Mucosa of descending colon (tissue), 3 donors: ENCODE data around the gene PDCD1. TPM values are rescaled to one million over a fixed set of nuclear protein-coding genes. Genes with fewer than 3 reads are reported as not detected.
"Not testable (repeated sequence)": the region's sequence is repeated elsewhere in the genome, so short reads cannot be mapped to it uniquely, and the experiment has no call there.

Experiments used
- ATAC-seq: fragments of 200-7000 bp; cut with Tn5 transposase; one replicate; pipeline ENCODE4 v1.9.1; 2020; ENCODE audit warnings: mild to moderate bottlenecking, moderate library complexity
- DNase-seq, 3 donors: peaks; one replicate each; pipeline ENCODE4 v3.0.0-alpha.2; 2020
- H3K36me3 ChIP-seq: fragments of 200-600 bp; one replicate; pipeline ENCODE4 v1.8.0; 2021; ENCODE audit warnings: low read depth, mild to moderate bottlenecking
- H3K4me1 ChIP-seq: fragments of 200-600 bp; one replicate; pipeline ENCODE4 v1.8.0; 2021; ENCODE audit warnings: low read depth, mild to moderate bottlenecking
- H3K4me3 ChIP-seq: fragments of 200-600 bp; one replicate; pipeline ENCODE4 v1.8.0; 2021; ENCODE audit warnings: mild to moderate bottlenecking
- H3K9me3 ChIP-seq: fragments of 200-600 bp; one replicate; pipeline ENCODE4 v1.8.0; 2021; ENCODE audit warnings: mild to moderate bottlenecking
- intact Hi-C, 2 donors: fragments of 100-400 bp; cut with DNase I in 1 of 2; cut with micrococcal nuclease in 1 of 2; formaldehyde crosslinking; loops; one replicate each; pipeline versions ENCODE4 v1.11.0 to v1.11.1; 2022; cut with DNase I, micrococcal nuclease
- total RNA-seq, 3 donors: library from RNA; stranded (reverse); fragmentation: NEBNext Ultra II Directional in 2 of 3; extraction: Animal tissue kit (Norgen Biotek cat#: 25700) in 2 of 3; gene quantifications; one replicate each; pipeline versions ENCODE4 v1.2.1 to v1.2.4, GENCODE V29; 2021 to 2023
- TF ChIP-seq, protein P1 (sequence below): fragments of 200-600 bp; IDR thresholded peaks from one replicate; pipeline ENCODE4 v1.8.0; 2022; ENCODE audit warnings: antibody characterized with exemption, mild to moderate bottlenecking
- donor health status: DM: no; HTN: no; CAD: no; lungs with moderate emphysema.
- donor health status: DM: no; HTN: no; CAD: no.
- donor health status: DM: no; HTN: yes; CAD: no.

PDCD1 gene
- total RNA-seq, 3 donors from 2014 or later: 0.13 to 0.70 TPM; not detected in 1

DNA sequence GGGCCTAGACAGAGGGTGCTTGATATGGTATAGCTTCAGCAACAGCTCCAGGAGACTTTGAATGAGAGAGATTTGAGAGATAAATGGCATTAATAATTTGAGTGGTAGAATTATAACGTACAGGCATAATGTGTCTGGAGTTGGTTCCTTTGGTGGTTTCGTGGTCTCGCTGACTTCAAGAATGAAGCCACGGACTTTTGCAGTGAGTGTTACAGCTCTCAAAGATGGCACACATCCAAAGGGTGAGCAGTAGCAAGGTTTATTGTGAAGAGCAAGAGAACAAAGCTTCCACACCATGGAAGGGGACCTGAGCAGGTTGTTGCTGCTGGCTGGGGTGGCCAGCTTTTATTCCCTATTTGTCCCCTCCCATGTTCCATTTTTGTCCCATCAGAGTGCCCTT lies 23.1 kb downstream of the PDCD1 start:
- no peak for DNase-seq
- Histone ChIP-seq H3K36me3 (no peaks in the 10 kb centered on the region), H3K4me3 (no peak overlapping the region), H3K4me1 (no peaks in the 10 kb centered on the region), H3K9me3 (no peaks in the 10 kb centered on the region)
- TF ChIP-seq, protein P1, sequence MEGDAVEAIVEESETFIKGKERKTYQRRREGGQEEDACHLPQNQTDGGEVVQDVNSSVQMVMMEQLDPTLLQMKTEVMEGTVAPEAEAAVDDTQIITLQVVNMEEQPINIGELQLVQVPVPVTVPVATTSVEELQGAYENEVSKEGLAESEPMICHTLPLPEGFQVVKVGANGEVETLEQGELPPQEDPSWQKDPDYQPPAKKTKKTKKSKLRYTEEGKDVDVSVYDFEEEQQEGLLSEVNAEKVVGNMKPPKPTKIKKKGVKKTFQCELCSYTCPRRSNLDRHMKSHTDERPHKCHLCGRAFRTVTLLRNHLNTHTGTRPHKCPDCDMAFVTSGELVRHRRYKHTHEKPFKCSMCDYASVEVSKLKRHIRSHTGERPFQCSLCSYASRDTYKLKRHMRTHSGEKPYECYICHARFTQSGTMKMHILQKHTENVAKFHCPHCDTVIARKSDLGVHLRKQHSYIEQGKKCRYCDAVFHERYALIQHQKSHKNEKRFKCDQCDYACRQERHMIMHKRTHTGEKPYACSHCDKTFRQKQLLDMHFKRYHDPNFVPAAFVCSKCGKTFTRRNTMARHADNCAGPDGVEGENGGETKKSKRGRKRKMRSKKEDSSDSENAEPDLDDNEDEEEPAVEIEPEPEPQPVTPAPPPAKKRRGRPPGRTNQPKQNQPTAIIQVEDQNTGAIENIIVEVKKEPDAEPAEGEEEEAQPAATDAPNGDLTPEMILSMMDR: no peak
- intact Hi-C loops: no loop called here
- ATAC-seq: no peak

DNA sequence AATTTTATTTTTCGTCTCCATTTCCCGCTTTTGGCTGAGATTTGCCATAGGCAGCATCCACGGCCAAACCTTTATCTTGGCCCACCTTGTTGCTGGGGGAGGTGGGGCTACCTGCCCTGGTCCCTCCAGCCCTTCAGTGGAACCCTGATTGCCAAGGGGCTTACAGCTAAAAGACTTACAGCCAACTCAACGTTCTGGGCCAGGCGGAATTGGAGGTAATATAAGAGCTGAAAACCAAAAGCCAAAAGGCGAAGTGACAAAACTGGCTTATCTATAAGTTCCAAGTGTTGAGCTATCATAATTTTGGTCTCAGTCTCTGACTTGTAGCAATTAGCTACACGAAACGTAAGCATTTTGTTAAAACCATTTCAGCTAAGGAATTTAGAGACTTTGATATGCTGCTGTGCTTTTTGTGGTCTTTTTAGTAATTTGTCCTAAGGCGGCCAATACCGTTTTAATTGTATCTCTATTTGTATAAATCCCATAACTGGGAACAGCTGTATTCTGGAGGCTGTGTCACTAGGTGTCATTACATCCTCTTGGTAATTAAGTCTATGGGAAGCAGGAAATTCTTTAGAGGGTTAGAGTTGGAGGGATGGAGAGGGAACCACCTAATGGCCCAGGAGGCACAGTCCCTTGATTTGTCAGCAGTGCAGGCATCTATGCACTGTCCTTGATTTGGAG lies 24.0 kb downstream of the PDCD1 start:
- no peaks in the 10 kb centered on the region for H3K36me3 ChIP-seq
- intact Hi-C loops: no loop called here
- no peak for ATAC-seq
- H3K9me3 ChIP-seq: no peaks in the 10 kb centered on the region
- no peak for DNase-seq
- H3K4me1 ChIP-seq: no peaks in the 10 kb centered on the region
- H3K4me3 ChIP-seq: no peak overlapping the region
- TF ChIP-seq, protein P1: no peak

DNA sequence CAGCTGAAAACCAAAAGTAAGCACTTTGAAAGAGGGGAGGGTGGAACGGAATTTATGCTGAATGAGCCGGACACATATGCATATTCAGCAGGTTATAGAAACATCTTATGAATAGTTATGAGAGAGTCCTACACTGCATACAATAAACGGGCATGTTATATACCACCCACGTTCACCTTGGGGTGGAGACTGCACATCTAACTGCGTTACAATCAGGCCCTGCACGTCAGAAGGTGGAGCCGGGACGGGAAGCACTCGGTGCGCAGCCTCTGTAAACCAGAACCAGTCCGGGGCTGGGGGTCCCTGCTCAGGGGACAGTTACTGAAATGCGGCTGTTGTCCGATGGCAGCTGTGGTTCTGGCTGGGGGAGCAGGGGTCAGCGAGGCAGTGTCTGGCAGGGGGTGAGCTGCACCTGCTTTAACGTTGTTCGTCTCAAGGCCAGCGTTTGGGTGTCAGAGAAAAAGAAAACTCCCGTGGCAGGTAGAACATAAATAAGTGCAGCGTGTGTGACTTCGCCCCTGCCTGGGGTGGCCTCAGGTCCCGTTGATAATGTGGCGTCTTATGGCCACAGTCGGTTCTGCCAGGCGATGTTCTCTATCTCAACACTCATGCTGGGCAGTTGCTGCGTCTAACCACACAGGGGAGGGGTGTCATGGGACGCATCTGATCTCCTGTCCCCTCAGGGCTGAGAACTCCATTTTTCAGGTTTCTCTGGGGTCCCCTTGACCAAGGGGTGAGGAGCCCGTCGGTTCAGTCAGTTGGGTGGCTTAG lies 24.8 kb downstream of the PDCD1 start:
- H3K4me3 ChIP-seq, H3K9me3 ChIP-seq, H3K36me3 ChIP-seq, DNase-seq, intact Hi-C loops, H3K4me1 ChIP-seq, ATAC-seq: not testable (repeated sequence)

DNA sequence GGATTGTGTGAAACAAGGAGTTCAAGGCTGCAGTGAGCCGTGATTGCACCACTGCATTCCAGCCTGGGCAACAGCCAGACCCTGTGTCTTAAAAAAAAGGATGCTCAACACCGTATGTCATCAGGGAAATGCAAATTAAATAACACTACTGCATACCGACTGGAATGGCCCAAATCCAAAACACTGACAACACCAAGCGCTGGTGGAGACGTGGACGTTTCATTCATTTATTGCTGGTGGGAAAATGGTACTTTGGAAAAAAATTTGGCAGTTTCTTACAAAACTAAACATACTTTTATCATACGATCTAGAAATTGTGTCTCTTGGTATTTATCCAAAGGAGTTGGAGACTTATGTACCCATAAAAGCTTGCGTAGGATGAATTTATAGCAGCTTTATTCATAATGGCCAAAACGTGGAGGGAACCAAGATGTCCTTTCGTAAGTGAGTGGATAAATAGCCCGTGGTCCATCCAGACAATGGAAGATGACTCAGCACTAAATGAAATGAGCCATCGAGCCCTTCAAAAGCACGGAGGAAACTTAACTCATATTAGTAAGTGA lies 25.5 kb downstream of the PDCD1 start:
- Histone ChIP-seq H3K4me3 (no peak overlapping the region), H3K36me3 (no peaks in the 10 kb centered on the region), H3K9me3 (no peaks in the 10 kb centered on the region), H3K4me1 (no peaks in the 10 kb centered on the region)
- DNase-seq (no peak), ATAC-seq (no peak)
- TF ChIP-seq, protein P1: no peak
- intact Hi-C loops: no loop called here

DNA sequence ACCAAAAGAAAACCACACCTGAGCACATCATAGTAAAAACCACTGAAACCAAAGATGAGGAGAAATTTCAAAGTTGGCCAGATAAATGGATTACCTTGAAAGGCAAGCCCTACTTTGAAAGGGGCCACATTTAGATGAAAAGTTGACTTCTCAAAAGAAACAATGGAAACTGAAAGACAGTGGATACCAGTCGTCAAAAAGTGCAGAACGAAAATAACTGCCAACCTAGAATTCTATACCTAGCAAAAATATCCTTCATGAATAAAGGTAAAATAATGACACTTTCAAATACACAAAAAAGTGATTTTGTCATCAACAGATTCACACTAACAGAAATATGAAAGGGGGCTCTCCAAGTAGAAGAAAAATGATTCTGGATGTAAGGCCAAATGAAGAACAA lies 31.3 kb downstream of the PDCD1 start:
- H3K4me3 ChIP-seq: no peak overlapping the region
- TF ChIP-seq, protein P1: no peak
- DNase-seq (no peak), ATAC-seq (no peak)
- no peaks in the 10 kb centered on the region for H3K4me1 ChIP-seq
- intact Hi-C loops: no loop called here
- H3K36me3 ChIP-seq: no peaks in the 10 kb centered on the region
- peaks cover 14% of the 10 kb centered on the region for H3K9me3 ChIP-seq

DNA sequence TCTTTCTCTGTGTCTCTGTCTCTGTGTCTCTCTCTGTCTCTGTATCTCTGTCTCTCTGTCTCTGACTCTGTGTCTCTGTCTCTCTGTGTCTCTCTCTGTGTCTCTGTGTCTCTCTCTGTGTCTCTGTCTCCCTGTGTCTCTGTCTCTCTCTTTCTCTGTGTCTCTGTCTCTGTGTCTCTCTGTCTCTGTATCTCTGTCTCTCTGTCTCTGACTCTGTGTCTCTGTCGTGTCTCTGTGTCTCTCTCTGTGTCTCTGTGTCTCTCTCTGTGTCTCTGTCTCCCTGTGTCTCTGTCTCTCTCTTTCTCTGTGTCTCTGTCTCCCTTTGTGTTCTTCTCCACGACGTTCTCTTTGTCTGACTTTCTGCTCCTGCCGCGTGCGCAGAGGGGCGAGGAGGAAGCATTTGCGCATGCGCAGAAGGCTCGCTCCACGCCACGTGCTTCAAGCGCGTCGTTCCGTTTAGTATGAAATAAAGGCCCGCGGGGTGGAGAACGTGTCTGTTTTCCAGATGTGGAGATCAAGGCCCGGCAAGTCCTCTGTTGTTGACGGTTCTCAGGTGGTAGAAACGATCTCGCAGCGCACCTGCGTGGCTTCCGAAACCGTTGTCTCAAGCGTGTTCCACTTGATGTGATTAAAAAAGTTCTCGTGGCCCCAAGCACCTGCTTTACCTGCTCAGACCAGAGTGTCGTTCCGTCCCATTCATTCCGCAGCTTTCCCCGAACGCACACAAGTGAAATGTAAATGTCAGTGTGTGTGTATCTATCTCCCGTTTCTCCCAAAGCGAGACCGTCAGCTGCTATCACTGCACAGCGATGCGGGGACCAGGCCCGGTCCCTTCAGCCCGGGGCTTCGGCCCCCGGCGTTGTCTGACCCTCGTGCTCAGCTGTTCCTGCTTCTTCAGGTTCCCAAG lies 34.9 kb downstream of the PDCD1 start:
- H3K4me3 ChIP-seq, DNase-seq, H3K36me3 ChIP-seq, intact Hi-C loops, H3K4me1 ChIP-seq, ATAC-seq: not testable (repeated sequence)
- H3K9me3 ChIP-seq: peaks cover 14% of the 10 kb centered on the region
